Measurements from ENCODE around the gene COMMD4. TPM values are rescaled to one million over a fixed set of nuclear protein-coding genes. Genes with fewer than 3 reads are reported as not detected.

Gene COMMD4
- total RNA-seq, 2 experiments from 2014 or later: 65.8 to 70.4 TPM

DNA sequence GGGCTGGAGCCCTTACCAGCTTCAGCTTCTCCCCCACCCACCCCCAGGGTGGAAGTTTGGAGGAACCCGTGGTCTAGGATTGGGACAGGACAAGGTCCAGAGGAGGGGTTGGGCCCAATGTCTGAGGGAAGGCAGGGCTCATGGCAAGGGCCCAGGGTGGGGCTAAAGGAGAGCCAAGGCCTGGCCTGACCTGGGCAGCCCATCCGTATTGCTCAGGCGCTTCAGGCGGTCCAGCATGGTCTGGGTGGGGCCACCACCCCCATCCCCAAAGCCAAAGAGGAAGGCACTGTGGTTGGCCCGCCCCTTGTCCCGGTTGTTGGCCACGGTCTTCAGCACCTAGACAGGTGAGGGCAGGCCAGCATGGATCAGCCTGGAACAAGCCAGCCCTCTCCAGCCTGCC, 25.0 kb downstream of the COMMD4 start:
- CTCF ChIA-PET: no interaction called here
- no peaks in the 10 kb centered on the region for H3K27me3 Mint-ChIP-seq (ENCODE audit: low read depth)
- H3K27ac Mint-ChIP-seq: no peak overlapping the region
- H3K9me3 Mint-ChIP-seq: no peaks in the 10 kb centered on the region
- no peaks in the 10 kb centered on the region for H3K4me1 Mint-ChIP-seq (ENCODE audit: low read depth)
- no peak overlapping the region for H3K4me3 Mint-ChIP-seq
- intact Hi-C loops (cut with micrococcal nuclease): no loop called here
- no peak for DNase-seq
- H3K36me3 Mint-ChIP-seq (ENCODE audit: low read depth): peaks cover 17% of the 10 kb centered on the region

DNA sequence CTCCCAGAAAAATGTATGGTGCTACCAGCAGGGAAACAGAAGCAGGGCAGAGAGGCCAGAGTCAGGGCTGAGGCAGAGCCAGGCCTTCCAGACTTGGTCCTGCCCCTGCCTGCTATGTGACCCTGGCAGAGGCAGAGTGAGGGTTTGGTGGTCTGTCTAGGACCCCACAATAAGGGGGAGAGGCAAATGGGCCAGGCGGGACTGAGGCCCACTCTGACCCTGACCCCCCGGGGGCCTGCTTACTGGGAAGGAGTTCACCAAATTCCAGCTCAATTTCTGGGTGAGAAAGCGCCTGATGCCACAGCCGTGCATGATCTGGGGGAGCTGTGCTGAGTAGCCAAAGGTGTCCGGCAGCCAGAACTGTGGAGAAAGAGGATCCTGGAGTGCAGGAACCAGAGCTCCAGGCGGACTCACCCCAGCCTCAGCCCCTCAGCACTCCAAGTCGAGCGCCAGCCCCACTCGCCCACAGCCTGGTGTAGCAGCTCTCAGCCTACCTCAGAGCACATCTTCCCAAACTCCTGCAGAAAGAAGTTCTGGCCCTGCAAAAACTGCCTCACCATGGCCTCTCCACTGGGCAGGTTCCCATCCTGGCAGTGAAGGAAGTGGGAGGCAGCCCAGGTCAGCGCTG, 25.6 kb downstream of the COMMD4 start:
- no peaks in the 10 kb centered on the region for H3K9me3 Mint-ChIP-seq
- H3K27ac Mint-ChIP-seq: no peak overlapping the region
- H3K27me3 Mint-ChIP-seq (ENCODE audit: low read depth): no peaks in the 10 kb centered on the region
- no peaks in the 10 kb centered on the region for H3K4me1 Mint-ChIP-seq (ENCODE audit: low read depth)
- H3K4me3 Mint-ChIP-seq: no peak overlapping the region
- CTCF ChIA-PET: no interaction called here
- peaks cover 16% of the 10 kb centered on the region for H3K36me3 Mint-ChIP-seq (ENCODE audit: low read depth)
- no peak for DNase-seq
- intact Hi-C loops (cut with micrococcal nuclease): no loop called here

DNA sequence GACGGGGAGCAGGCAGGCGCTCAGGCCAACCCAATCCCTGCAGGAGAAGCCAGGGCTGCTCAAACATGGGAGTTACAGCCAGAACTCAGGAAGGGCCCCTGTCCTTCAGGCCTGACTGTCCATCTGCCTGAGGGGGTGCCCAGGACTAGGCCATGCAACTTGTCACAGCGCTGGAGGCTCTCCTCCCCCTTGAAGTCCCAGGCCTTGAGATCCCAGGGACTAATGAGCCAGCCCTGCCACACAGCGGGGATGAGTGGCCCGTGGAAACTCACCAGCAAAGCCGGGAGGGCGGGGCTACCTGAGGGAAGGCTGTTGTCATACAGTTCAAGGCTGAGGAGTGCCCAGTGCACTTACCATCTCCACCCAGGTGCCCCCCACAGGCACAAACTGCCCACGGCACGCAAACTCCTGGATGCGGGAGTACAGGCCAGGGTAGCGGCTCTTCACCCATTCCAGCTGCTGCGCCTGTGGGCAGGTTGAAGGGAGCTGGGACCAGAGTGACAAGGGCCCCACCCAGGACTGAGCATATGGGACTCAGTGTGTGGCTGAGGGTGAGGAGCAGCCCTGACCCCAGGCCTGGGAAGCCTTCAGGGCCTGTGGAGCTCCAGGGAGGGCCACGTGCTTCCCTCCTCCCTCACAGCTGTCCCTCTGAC, 26.3 kb downstream of the COMMD4 start:
- H3K4me1 Mint-ChIP-seq (ENCODE audit: low read depth): peaks cover 5% of the 10 kb centered on the region
- H3K27ac Mint-ChIP-seq: no peak overlapping the region
- no peaks in the 10 kb centered on the region for H3K9me3 Mint-ChIP-seq
- no peak overlapping the region for H3K4me3 Mint-ChIP-seq
- no peaks in the 10 kb centered on the region for H3K27me3 Mint-ChIP-seq (ENCODE audit: low read depth)
- no peak for DNase-seq
- CTCF ChIA-PET: no interaction called here
- intact Hi-C loops (cut with micrococcal nuclease): no loop called here
- H3K36me3 Mint-ChIP-seq (ENCODE audit: low read depth): peaks cover 18% of the 10 kb centered on the region

DNA sequence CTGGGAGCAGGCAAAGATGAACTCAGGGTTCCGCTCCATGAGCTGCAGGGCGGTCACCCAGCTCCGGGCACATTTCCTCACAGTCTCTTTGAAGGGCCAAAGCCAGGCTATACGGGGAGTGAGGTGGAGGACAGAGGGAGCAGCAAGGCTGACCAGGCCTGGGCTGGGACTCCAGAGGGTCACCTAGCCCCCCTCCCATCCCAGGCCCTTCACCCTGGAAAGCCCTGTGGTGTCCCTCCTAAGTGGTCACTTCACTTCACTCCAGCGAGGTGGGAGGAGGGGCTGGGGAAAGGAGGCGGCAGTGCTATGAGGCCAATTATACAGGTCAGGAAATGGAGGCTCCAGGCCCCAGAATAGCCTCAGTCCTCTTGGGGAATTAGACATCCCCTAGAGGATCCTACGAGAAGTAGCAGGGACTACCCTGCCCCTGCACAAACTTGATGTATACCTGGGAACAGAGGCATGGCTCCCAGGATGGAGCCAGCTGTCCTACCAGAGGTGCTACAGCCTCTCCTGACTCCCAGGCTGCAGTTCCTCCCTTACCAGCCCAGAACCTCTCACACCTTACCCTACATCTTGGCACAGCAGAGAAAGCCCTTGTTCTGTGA, 26.9 kb downstream of the COMMD4 start:
- CTCF ChIA-PET: interaction anchor here (0.6 kb wide), 1 partner anchor 96 kb away, joined by 3 read pairs; no protein-coding TSS in a partner anchor
- intact Hi-C loops (cut with micrococcal nuclease): no loop called here
- Mint-ChIP-seq H3K4me3 (no peak overlapping the region), H3K4me1 (ENCODE audit: low read depth) (peaks cover 11% of the 10 kb centered on the region), H3K9me3 (no peaks in the 10 kb centered on the region), H3K36me3 (ENCODE audit: low read depth) (peaks cover 17% of the 10 kb centered on the region), H3K27ac (no peak overlapping the region), H3K27me3 (ENCODE audit: low read depth) (no peaks in the 10 kb centered on the region)
- no peak for DNase-seq

DNA sequence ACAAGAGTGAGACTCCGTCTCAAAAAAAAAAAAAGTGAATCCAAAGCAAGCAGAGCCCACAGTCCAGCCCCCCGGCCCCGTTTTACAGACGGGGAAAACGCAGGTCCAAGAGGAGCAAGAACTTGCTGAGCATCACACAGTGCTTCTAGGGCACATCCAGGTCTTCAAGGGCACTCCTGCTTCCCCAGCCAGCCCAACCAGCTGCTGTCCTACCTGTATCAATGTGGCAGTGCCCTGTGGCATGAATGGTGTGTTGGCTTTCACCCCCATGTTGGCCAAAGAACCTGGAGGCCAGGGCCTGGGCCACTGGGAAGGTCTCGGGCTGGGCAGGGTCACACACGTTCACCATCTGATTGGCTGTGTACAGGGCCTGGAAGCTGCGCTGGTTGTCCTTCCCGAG, 27.9 kb downstream of the COMMD4 start:
- intact Hi-C loops (cut with micrococcal nuclease): no loop called here
- Mint-ChIP-seq H3K27me3 (ENCODE audit: low read depth) (no peaks in the 10 kb centered on the region), H3K4me3 (no peak overlapping the region), H3K9me3 (no peaks in the 10 kb centered on the region), H3K36me3 (ENCODE audit: low read depth) (peaks cover 13% of the 10 kb centered on the region), H3K27ac (no peak overlapping the region), H3K4me1 (ENCODE audit: low read depth) (peaks cover 14% of the 10 kb centered on the region)
- no peak for DNase-seq
- CTCF ChIA-PET: interaction anchor here (0.6 to 1.0 kb wide), 2 partner anchors 11 to 95 kb away, joined by 3 read pairs; no protein-coding TSS in a partner anchor

DNA sequence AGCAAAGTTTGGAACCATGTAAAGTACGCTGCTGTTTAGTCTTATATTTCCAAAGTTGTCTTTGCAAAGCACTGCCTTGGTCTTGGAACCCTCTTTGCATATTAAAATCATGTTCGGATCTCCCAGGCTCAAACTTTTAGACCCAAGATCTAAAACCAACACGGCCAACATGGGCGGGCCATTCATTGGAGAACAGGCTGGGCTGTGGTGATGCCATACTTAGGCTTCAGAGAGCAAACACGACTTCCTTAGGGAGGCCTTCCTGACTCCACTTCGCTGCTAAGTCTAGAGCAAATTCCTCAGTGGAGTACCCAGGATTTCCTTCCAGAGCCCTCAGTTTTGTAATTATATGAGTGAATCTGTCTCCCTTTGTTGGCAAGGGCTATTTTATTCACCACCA, 29.0 kb downstream of the COMMD4 start:
- peaks cover 25% of the 10 kb centered on the region for H3K4me1 Mint-ChIP-seq (ENCODE audit: low read depth)
- H3K36me3 Mint-ChIP-seq (ENCODE audit: low read depth): peaks cover 14% of the 10 kb centered on the region
- no peak for DNase-seq

DNA sequence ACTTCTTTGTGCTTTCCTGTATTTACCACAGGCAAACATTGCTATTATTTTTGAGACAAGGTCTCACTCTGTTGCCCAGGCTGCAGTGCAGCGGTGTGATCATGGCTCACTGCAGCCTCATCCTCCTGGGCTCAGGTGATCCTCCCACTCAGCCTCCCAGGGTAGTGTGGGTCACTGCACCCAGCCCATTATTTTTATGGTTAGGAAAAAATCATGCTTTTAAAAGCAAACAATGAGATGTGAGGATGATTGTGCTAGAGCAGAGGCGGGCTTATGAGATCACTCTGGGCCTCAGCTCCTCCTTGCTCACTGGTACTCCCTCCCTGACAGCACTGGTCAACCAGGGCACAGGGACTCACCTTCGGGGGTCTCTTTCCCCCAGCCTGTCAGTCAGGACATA, 30.3 kb downstream of the COMMD4 start:
- Mint-ChIP-seq H3K4me1 (ENCODE audit: low read depth) (peaks cover 27% of the 10 kb centered on the region), H3K9me3 (no peaks in the 10 kb centered on the region), H3K27ac (no peak overlapping the region), H3K27me3 (ENCODE audit: low read depth) (no peaks in the 10 kb centered on the region), H3K4me3 (no peak overlapping the region), H3K36me3 (ENCODE audit: low read depth) (peaks cover 14% of the 10 kb centered on the region)
- no peak for DNase-seq
- CTCF ChIA-PET: interaction anchor here (0.6 to 3.3 kb wide), 4 partner anchors 80 to 203 kb away, joined by 3 to 30 read pairs (median 6); partner anchors contain the start of gene SIN3A
- intact Hi-C loops (cut with micrococcal nuclease): loop anchor here (5.0 kb wide), 2 partner anchors 141 to 436 kb away; no protein-coding TSS in a partner anchor

More for the DNA sequence above, 29.0 kb downstream of the COMMD4 start:
- CTCF ChIA-PET: interaction anchor here (0.6 kb wide), 1 partner anchor 87 kb away, joined by 3 read pairs; no protein-coding TSS in a partner anchor
- no peaks in the 10 kb centered on the region for H3K9me3 Mint-ChIP-seq
- no peak overlapping the region for H3K27ac Mint-ChIP-seq
- no peak overlapping the region for H3K4me3 Mint-ChIP-seq
- intact Hi-C loops (cut with micrococcal nuclease): loop anchor here (5.0 kb wide), 2 partner anchors 142 to 437 kb away; no protein-coding TSS in a partner anchor
- H3K27me3 Mint-ChIP-seq (ENCODE audit: low read depth): no peaks in the 10 kb centered on the region

DNA sequence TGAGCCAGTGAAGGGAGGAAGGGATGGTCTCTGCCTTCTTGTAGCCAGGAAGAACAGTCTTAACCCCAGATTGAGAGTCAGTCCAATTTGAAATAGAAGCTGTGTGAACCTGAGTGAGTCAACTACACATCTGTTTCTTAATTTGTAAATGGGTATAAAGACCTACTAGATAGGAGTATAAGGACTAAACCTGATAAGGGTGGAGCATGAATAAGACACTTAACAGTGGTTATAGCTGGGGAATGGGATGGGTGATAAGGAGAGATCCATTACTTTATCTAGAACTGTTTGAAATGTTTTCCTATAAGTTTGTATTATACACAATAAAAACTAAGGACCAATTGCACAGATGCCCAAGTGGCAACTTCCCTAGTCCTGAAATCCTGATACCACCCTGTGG, 31.1 kb downstream of the COMMD4 start:
- Mint-ChIP-seq H3K4me3 (peak overlapping the region; percentile 9), H3K4me1 (ENCODE audit: low read depth) (peaks cover 27% of the 10 kb centered on the region), H3K27ac (no peak overlapping the region), H3K9me3 (no peaks in the 10 kb centered on the region), H3K36me3 (ENCODE audit: low read depth) (peaks cover 20% of the 10 kb centered on the region), H3K27me3 (ENCODE audit: low read depth) (no peaks in the 10 kb centered on the region)
- CTCF ChIA-PET: interaction anchor here (0.6 to 3.3 kb wide), 25 partner anchors 10 to 316 kb away, joined by 3 to 38 read pairs (median 5); partner anchors contain the start of genes COMMD4, IMP3, SIN3A and SNX33
- no peak for DNase-seq
- intact Hi-C loops (cut with micrococcal nuclease): loop anchor here (1.0 to 5.0 kb wide), 3 partner anchors 140 to 435 kb away; no protein-coding TSS in a partner anchor

DNA sequence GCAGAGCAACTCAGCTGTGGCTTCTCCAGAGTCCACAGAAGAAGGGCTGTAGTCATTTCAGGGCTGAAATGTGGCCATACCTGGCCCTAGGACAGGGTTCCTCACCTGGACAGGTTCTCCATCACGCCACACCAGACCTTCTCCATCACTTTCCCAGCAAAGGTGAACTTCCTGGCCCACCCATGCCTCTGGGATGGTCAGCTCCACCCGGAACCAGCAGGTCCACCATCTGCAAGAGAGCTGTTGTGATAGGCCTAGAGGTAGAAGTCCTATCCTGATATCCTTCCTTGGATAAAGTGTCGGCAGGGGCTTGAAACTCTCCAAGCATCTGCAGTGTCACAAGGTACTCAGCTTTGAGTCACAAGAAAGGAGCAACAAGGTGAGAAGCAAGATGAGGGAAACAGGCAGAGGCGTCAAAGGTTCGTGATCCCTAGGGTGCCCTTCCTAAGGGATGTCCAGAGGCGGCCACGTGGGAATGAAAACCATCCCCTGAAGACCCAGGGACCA, 31.6 kb downstream of the COMMD4 start:
- Mint-ChIP-seq H3K9me3 (no peaks in the 10 kb centered on the region), H3K27ac (peak overlapping the region; percentile 53), H3K27me3 (ENCODE audit: low read depth) (no peaks in the 10 kb centered on the region), H3K4me1 (ENCODE audit: low read depth) (peaks cover 27% of the 10 kb centered on the region), H3K4me3 (peak overlapping the region; percentile 90), H3K36me3 (ENCODE audit: low read depth) (peaks cover 20% of the 10 kb centered on the region)
- CTCF ChIA-PET: interaction anchor here (0.6 to 3.3 kb wide), 47 partner anchors 9 to 750 kb away, joined by 3 to 38 read pairs (median 4); partner anchors contain the start of genes COMMD4, IMP3, PTPN9 and SIN3A
- intact Hi-C loops (cut with micrococcal nuclease): loop anchor here (1.0 to 5.0 kb wide), 3 partner anchors 140 to 435 kb away; no protein-coding TSS in a partner anchor
- DNase-seq: no peak

DNA sequence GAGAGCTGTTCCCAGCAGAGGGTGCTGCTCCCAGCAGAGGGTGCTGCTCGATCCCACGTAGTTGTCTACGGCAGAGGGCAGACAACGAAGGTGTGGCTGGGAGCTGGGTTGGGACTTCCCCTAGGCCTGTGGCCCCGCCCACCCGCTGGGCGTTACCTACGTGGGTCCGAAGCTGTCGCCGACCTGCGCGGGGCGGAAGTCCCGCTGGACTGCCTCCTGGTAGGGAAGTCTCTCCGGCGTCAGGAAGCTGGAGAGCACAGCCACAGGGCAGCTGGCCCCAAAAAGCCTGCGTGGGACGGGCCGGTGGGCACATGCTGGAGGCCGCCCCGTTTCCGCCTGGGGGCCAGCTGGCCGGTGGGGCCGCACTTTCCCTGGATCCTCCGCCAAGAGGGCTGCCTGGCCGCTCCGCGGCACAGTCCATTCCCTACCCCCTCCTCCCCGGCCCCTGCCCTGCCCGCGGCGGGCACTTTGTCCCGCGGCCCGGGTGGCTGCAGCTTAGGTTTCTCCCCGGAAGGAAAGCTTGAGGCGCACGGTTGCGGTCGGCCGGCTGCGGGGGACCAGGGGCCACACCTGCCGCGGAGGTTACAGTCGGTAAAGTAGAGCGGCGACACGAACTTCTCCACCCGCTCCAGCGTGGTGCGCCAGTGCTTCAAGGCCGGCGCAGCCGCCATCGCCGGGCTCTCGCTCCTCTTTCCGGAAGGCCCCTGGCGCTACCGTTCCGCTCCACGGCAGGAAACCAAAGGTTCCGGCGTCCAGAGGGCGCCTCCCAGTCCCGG, 32.2 kb downstream of the COMMD4 start, which contains the start of gene MAN2C1:
Gene MAN2C1, minus strand, starts transcription at position 695 of the 776 bp plus-strand sequence. Its CDS starts 24 bp downstream, at position 671.
- H3K4me3 Mint-ChIP-seq: peak within 1 kb of the TSS; percentile 90
- CTCF ChIA-PET: interaction anchor here (0.5 to 3.3 kb wide), 53 partner anchors 9 to 926 kb away, joined by 3 to 38 read pairs (median 4); partner anchors contain the start of genes COMMD4, IMP3, PTPN9 and SIN3A
- peaks cover 20% of the 10 kb centered on the region for H3K36me3 Mint-ChIP-seq (ENCODE audit: low read depth)
- peak; percentile 96 for DNase-seq
- intact Hi-C loops (cut with micrococcal nuclease): loop anchor here (1.0 to 5.0 kb wide), 7 partner anchors 86 to 434 kb away; partner anchors contain the start of genes IMP3, PTPN9 and SNUPN
- H3K27ac Mint-ChIP-seq: peak within 1 kb of the TSS; percentile 94
- no peaks in the 10 kb centered on the region for H3K9me3 Mint-ChIP-seq
- H3K27me3 Mint-ChIP-seq (ENCODE audit: low read depth): no peaks in the 10 kb centered on the region
- peaks cover 27% of the 10 kb centered on the region for H3K4me1 Mint-ChIP-seq (ENCODE audit: low read depth)

DNA sequence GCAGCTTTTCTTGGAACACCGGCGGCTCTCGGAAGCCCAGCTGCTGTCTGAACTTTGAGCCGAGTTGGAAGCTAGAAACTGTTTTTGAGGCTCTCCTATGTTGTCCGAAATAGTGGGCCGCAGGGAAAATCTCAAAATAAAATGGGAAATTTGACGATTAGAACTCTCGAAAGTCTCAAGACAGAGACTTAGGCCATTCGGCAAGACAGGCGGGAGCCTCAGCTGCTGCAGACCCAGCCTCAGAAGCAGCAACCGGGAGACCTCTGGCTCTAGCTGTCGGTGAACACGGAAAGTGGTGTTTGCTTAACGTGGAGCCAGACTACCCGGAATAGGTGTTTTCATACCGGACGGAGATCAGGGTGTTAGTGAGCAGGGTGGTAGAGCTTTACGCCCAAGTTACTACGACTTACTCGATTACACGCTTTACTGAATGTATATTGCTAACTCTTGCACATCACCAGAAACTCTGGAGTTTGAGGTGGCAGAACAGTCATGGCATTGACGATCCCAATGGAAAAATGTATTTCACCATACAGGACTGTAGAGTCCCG, 32.9 kb downstream of the COMMD4 start:
- intact Hi-C loops (cut with micrococcal nuclease): loop anchor here (1.0 to 5.0 kb wide), 6 partner anchors 86 to 434 kb away; partner anchors contain the start of genes IMP3, PTPN9 and SNUPN
- Mint-ChIP-seq H3K27me3 (ENCODE audit: low read depth) (no peaks in the 10 kb centered on the region), H3K36me3 (ENCODE audit: low read depth) (peaks cover 21% of the 10 kb centered on the region), H3K9me3 (no peaks in the 10 kb centered on the region), H3K4me3 (peak overlapping the region; percentile 90), H3K27ac (peak overlapping the region; percentile 94), H3K4me1 (ENCODE audit: low read depth) (peaks cover 27% of the 10 kb centered on the region)
- DNase-seq: peak; percentile 37
- CTCF ChIA-PET: interaction anchor here (0.6 to 3.3 kb wide), 25 partner anchors 10 to 318 kb away, joined by 3 to 38 read pairs (median 4); partner anchors contain the start of genes COMMD4, IMP3, PTPN9 and SIN3A

Data from activated naive CD4-positive, alpha-beta T cell treated with anti-CD3 and anti-CD28 coated beads for 36 hours (primary cell).